Keratinocyte (primary cell): ENCODE results near the gene PLA1A. TPM values are rescaled to one million over a fixed set of nuclear protein-coding genes. Genes with fewer than 3 reads are reported as not detected.

Source experiments
- DNase-seq: peaks from one replicate; pipeline ENCODE4 v3.0.0-alpha.2; 2011; ENCODE audit warnings: low read depth, missing footprints, low spot score
- FAIRE-seq: peaks from 2 replicates; lab custom pipeline; 2011; peaks lifted over from hg19 to GRCh38; lab: Jason Lieb, UNC
- H2AFZ ChIP-seq: 2 replicates; pipeline ENCODE4 v1.6.0; 2012; ENCODE audit warnings: low read length, control low read depth, inconsistent platforms; ENCODE audit not compliant: control insufficient read depth
- H3K27ac ChIP-seq: 2 replicates; pipeline ENCODE4 v1.5.1; 2011; ENCODE audit warnings: low read length; ENCODE audit not compliant: control insufficient read depth, insufficient read depth
- H3K27me3 ChIP-seq: 3 replicates; pipeline ENCODE4 v1.6.0; 2011; ENCODE audit warnings: low read length; ENCODE audit not compliant: control insufficient read depth, insufficient read depth; ENCODE audit errors: extremely low read depth
- H3K36me3 ChIP-seq, 2 experiments: 2 replicates in 1 of 2; 3 replicates in 1 of 2; pipeline ENCODE4 v1.5.1; 2011; ENCODE audit warnings: low read length in 2 of 2, mild to moderate bottlenecking in 1 of 2; ENCODE audit not compliant: control insufficient read depth in 2 of 2, insufficient read depth in 2 of 2; ENCODE audit errors: extremely low read depth in 1 of 2
- H3K4me1 ChIP-seq: 3 replicates; pipeline ENCODE4 v1.5.1; 2011; ENCODE audit warnings: low read length; ENCODE audit not compliant: control insufficient read depth, insufficient read depth; ENCODE audit errors: extremely low read depth
- H3K4me2 ChIP-seq: 3 replicates; pipeline ENCODE4 v1.6.0; 2011; ENCODE audit warnings: low read depth, low read length; ENCODE audit not compliant: control insufficient read depth, insufficient read depth; ENCODE audit errors: extremely low read depth
- H3K4me3 ChIP-seq, 3 experiments: fragments of 200-600 bp in 1 of 3; sonication (generic) in 1 of 3; 2 replicates in 2 of 3; 3 replicates in 1 of 3; pipeline ENCODE4 v1.5.1; 2011 to 2016; ENCODE audit warnings: low read length in 3 of 3, mild to moderate bottlenecking in 3 of 3, control low read depth in 2 of 3, inconsistent platforms in 1 of 3, low read depth in 1 of 3, mixed read lengths in 1 of 3, mixed run types in 1 of 3, moderate library complexity in 1 of 3; ENCODE audit not compliant: control insufficient read depth in 2 of 3, insufficient read depth in 2 of 3; ENCODE audit errors: extremely low read depth in 1 of 3
- H3K79me2 ChIP-seq: 2 replicates; pipeline ENCODE4 v1.6.0; 2012; ENCODE audit warnings: low read length; ENCODE audit not compliant: control insufficient read depth, insufficient read depth
- H3K9ac ChIP-seq: 3 replicates; pipeline ENCODE4 v1.6.0; 2011; ENCODE audit warnings: low read length; ENCODE audit not compliant: control insufficient read depth, insufficient read depth; ENCODE audit errors: extremely low read depth
- H3K9me1 ChIP-seq: 3 replicates; pipeline ENCODE4 v1.6.0; 2011; ENCODE audit warnings: low read length; ENCODE audit not compliant: control insufficient read depth, insufficient read depth; ENCODE audit errors: extremely low read depth
- H3K9me3 ChIP-seq: 2 replicates; pipeline ENCODE4 v1.5.1; 2012; ENCODE audit warnings: low read depth, low read length; ENCODE audit not compliant: control insufficient read depth
- H4K20me1 ChIP-seq: 3 replicates; pipeline ENCODE4 v1.6.0; 2011; ENCODE audit warnings: low read length; ENCODE audit not compliant: control insufficient read depth, insufficient read depth; ENCODE audit errors: extremely low read depth
- CTCF ChIP-seq, 3 experiments: IDR thresholded peaks in 1 of 3; conservative IDR thresholded peaks in 1 of 3; optimal IDR thresholded peaks in 1 of 3; 2 replicates in 2 of 3; 3 replicates in 1 of 3; pipeline versions ENCODE3 to v1.5.1; 2011; ENCODE audit warnings: low read length in 3 of 3, mild to moderate bottlenecking in 3 of 3, moderate library complexity in 2 of 3, control low read depth in 1 of 3, inconsistent platforms in 1 of 3; ENCODE audit not compliant: insufficient read depth in 2 of 3; ENCODE audit errors: extremely low read depth in 1 of 3
- EZH2 ChIP-seq: IDR thresholded peaks from one replicate; pipeline ENCODE4 v1.6.1; 2012; ENCODE audit warnings: inconsistent platforms, mild to moderate bottlenecking, low read length, moderate library complexity
- dilution Hi-C: fragments of 300-500 bp; cut with MboI; formaldehyde crosslinking; loops from one replicate; pipeline ENCODE4 v1.7.0; 2020; ENCODE audit warnings: low sequenced_read_pairs; ENCODE audit not compliant: extremely low pct_ligation_motif_present
- polyA plus RNA-seq, 5 experiments: library from polyadenylated mRNA; depleted of rRNA in 3 of 5; stranded (reverse) in 3 of 5; stranded (forward) in 1 of 5; unstranded in 1 of 5; fragments of >200 nt; gene quantifications; 1 replicate in 1 of 5; 2 replicates in 3 of 5; 3 replicates in 1 of 5; pipeline versions ENCODE4 v1.2.1 to v1.2.3, GENCODE V29; 2011 to 2012; ENCODE audit warnings: missing spikeins in 2 of 5, low read depth in 1 of 5, low replicate concordance in 1 of 5

PLA1A gene
- polyA plus RNA-seq, 1 donor (not counting 4 experiments of a cell fraction or from before 2014, with no cell fraction given) = not detected

- no peak for TF ChIP-seq CTCF (optimal IDR thresholded peaks at IDR 0.05 in 1 of 3, IDR thresholded peaks at IDR 0.05 in 1 of 3, conservative IDR thresholded peaks at IDR 0.05 in 1 of 3; ENCODE audit: extremely low read depth in 1 of 3, insufficient read depth in 2 of 3, low read length in 3 of 3)
- TF ChIP-seq EZH2 = no peak
- Histone ChIP-seq H3K79me2 (no peaks in the 10 kb centered on the region), H3K27ac (no peak overlapping the region), H3K27me3 (no peaks in the 10 kb centered on the region), H2AFZ (no peak overlapping the region), H3K9ac (no peak overlapping the region), H3K36me3 (no peaks in the 10 kb centered on the region), H3K4me3 (no peak overlapping the region), H3K9me1 (no peaks in the 10 kb centered on the region), H3K9me3 (no peaks in the 10 kb centered on the region), H3K4me2 (no peak overlapping the region), H4K20me1 (no peaks in the 10 kb centered on the region), H3K4me1 (no peaks in the 10 kb centered on the region)
- dilution Hi-C loops = no loop called here
- DNase-seq = no peak
- no peak for FAIRE-seq
These were observed 43.8 kb upstream of the PLA1A start for GRCh38 chr3:119553823-119554415.

GRCh38 chr3:119555309-119555735, 42.4 kb upstream of the PLA1A start:
- Histone ChIP-seq H3K4me2 (no peak overlapping the region), H3K27ac (no peak overlapping the region), H3K36me3 (no peaks in the 10 kb centered on the region), H3K9me3 (no peaks in the 10 kb centered on the region), H2AFZ (no peak overlapping the region), H3K79me2 (no peaks in the 10 kb centered on the region), H3K9ac (no peak overlapping the region), H3K4me1 (no peaks in the 10 kb centered on the region), H3K27me3 (no peaks in the 10 kb centered on the region), H3K9me1 (no peaks in the 10 kb centered on the region), H4K20me1 (no peaks in the 10 kb centered on the region), H3K4me3 (no peak overlapping the region)
- FAIRE-seq = no peak
- no peak for DNase-seq
- dilution Hi-C loops = no loop called here
- no peak for TF ChIP-seq EZH2

- H3K9ac ChIP-seq = no peak overlapping the region
These were observed 41.8 kb upstream of the PLA1A start for GRCh38 chr3:119555929-119556328.

More at GRCh38 chr3:119555929-119556328, 41.8 kb upstream of the PLA1A start:
- dilution Hi-C loops = no loop called here
- no peak overlapping the region for H3K27ac ChIP-seq
- FAIRE-seq (no peak), DNase-seq (no peak)
- no peaks in the 10 kb centered on the region for H3K36me3 ChIP-seq
- no peaks in the 10 kb centered on the region for H3K79me2 ChIP-seq
- no peaks in the 10 kb centered on the region for H3K27me3 ChIP-seq
- H3K4me1 ChIP-seq = no peaks in the 10 kb centered on the region
- H3K9me3 ChIP-seq = no peaks in the 10 kb centered on the region
- TF ChIP-seq EZH2 = no peak
- TF ChIP-seq CTCF (optimal IDR thresholded peaks at IDR 0.05 in 1 of 3, IDR thresholded peaks at IDR 0.05 in 1 of 3, conservative IDR thresholded peaks at IDR 0.05 in 1 of 3; ENCODE audit: extremely low read depth in 1 of 3, insufficient read depth in 2 of 3, low read length in 3 of 3) = no peak
- H3K9me1 ChIP-seq = no peaks in the 10 kb centered on the region
- H4K20me1 ChIP-seq = no peaks in the 10 kb centered on the region
- H3K4me2 ChIP-seq = no peak overlapping the region
- H2AFZ ChIP-seq = no peak overlapping the region
- H3K4me3 ChIP-seq = no peak overlapping the region
